ENCODE measurements around the gene GPR157.

DNA sequence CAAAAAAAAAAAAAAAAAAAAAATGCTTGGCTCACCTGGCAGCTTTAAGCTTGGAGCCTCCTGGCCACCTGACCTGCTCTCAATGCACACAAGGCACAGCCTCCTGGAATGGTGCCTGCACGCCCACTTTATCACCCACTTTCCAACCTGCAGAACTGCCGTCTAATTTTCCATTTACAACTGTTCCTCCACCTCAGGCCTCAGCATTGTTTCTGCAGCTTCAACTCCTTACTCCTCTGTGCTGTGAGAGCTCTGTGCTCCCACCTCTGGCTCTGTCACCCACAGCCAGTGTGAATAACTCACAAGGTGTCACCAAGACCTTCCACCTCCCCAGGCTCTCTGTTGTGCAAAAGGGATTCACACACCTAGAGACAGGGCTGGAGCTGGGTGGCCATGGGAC lies 38.7 kb upstream of the GPR157 start:
- TF ChIP-seq, protein P1, sequence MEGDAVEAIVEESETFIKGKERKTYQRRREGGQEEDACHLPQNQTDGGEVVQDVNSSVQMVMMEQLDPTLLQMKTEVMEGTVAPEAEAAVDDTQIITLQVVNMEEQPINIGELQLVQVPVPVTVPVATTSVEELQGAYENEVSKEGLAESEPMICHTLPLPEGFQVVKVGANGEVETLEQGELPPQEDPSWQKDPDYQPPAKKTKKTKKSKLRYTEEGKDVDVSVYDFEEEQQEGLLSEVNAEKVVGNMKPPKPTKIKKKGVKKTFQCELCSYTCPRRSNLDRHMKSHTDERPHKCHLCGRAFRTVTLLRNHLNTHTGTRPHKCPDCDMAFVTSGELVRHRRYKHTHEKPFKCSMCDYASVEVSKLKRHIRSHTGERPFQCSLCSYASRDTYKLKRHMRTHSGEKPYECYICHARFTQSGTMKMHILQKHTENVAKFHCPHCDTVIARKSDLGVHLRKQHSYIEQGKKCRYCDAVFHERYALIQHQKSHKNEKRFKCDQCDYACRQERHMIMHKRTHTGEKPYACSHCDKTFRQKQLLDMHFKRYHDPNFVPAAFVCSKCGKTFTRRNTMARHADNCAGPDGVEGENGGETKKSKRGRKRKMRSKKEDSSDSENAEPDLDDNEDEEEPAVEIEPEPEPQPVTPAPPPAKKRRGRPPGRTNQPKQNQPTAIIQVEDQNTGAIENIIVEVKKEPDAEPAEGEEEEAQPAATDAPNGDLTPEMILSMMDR (IDR thresholded peaks at IDR 0.05) = no peak
- no peak for TF ChIP-seq EZH2 (IDR thresholded peaks at IDR 0.05)
